ENCODE results near the gene NPAS3.

The NPAS3 gene

GRCh38 chr14:33452995-33453394 lies 514.3 kb downstream of the NPAS3 start:
- DNase-seq: no peak

- no peak for DNase-seq
Measured at GRCh38 chr14:33454022-33454595, 515.4 kb downstream of the NPAS3 start.

- no peak for DNase-seq
Measured at GRCh38 chr14:33454707-33455106, 516.0 kb downstream of the NPAS3 start.

GRCh38 chr14:33455654-33456345 lies 517.1 kb downstream of the NPAS3 start:
- DNase-seq: no peak

- no peak for DNase-seq
Measured at GRCh38 chr14:33457021-33457420, 518.3 kb downstream of the NPAS3 start.

- DNase-seq: no peak
Measured at GRCh38 chr14:33457617-33458016, 518.9 kb downstream of the NPAS3 start.

GRCh38 chr14:33460164-33460563 lies 521.5 kb downstream of the NPAS3 start:
- no peak for DNase-seq

GRCh38 chr14:33461036-33461435 lies 522.4 kb downstream of the NPAS3 start:
- DNase-seq: no peak

GRCh38 chr14:33463731-33464130 lies 525.1 kb downstream of the NPAS3 start:
- DNase-seq: no peak

GRCh38 chr14:33464254-33464962 lies 525.7 kb downstream of the NPAS3 start:
- no peak for DNase-seq

GRCh38 chr14:33465846-33466700 lies 527.4 kb downstream of the NPAS3 start:
- DNase-seq: no peak

GRCh38 chr14:33467971-33468370 lies 529.3 kb downstream of the NPAS3 start:
- no peak for DNase-seq

GRCh38 chr14:33469898-33470297 lies 531.2 kb downstream of the NPAS3 start:
- no peak for DNase-seq

- DNase-seq: no peak
Measured at GRCh38 chr14:33471776-33472175, 533.1 kb downstream of the NPAS3 start.

- no peak for DNase-seq
Measured at GRCh38 chr14:33475623-33476022, 536.9 kb downstream of the NPAS3 start.

- DNase-seq: no peak
Measured at GRCh38 chr14:33477797-33478196, 539.1 kb downstream of the NPAS3 start.

- DNase-seq: no peak
Measured at GRCh38 chr14:33480071-33480886, 541.6 kb downstream of the NPAS3 start.

GRCh38 chr14:33480887-33481184 lies 542.2 kb downstream of the NPAS3 start:
- no peak for DNase-seq

GRCh38 chr14:33483110-33483509 lies 544.4 kb downstream of the NPAS3 start:
- no peak for DNase-seq

- DNase-seq: no peak
Measured at GRCh38 chr14:33483541-33483940, 544.9 kb downstream of the NPAS3 start.

- DNase-seq: no peak
Measured at GRCh38 chr14:33484264-33484663, 545.6 kb downstream of the NPAS3 start.

GRCh38 chr14:33486332-33486890 lies 547.7 kb downstream of the NPAS3 start:
- no peak for DNase-seq

All from stimulated activated CD4-positive, alpha-beta T cell treated with anti-CD3 and anti-CD28 coated beads, Interleukin-4, amount 100 ng/mL, for 4 hours (primary cell).